ENCODE results near the gene MUSK.
"Not testable (repeated sequence)": the region's sequence is repeated elsewhere in the genome, so short reads cannot be mapped to it uniquely, and the experiment has no call there.

The MUSK gene

GRCh38 chr9:110812886-110813285 is 144.3 kb downstream of the MUSK start:
- DNase-seq (ENCODE audit: low read depth) = no peak

GRCh38 chr9:110814159-110814558 is 145.6 kb downstream of the MUSK start:
- DNase-seq (ENCODE audit: low read depth) = no peak

GRCh38 chr9:110815361-110815760 is 146.8 kb downstream of the MUSK start:
- no peak for DNase-seq (ENCODE audit: low read depth)

- DNase-seq (ENCODE audit: low read depth) = no peak
Observed at GRCh38 chr9:110820381-110820780, 151.8 kb downstream of the MUSK start.

GRCh38 chr9:110821064-110821463 is 152.5 kb downstream of the MUSK start:
- DNase-seq (ENCODE audit: low read depth) = no peak

GRCh38 chr9:110825129-110825528 is 156.5 kb downstream of the MUSK start:
- DNase-seq (ENCODE audit: low read depth) = not testable (repeated sequence)

- no peak for DNase-seq (ENCODE audit: low read depth)
Observed at GRCh38 chr9:110825950-110826349, 157.4 kb downstream of the MUSK start.

- not testable (repeated sequence) for DNase-seq (ENCODE audit: low read depth)
Observed at GRCh38 chr9:110826400-110826799, 157.8 kb downstream of the MUSK start.

- no peak for DNase-seq (ENCODE audit: low read depth)
Observed at GRCh38 chr9:110828264-110828663, 159.7 kb downstream of the MUSK start.

GRCh38 chr9:110830495-110830894 is 161.9 kb downstream of the MUSK start:
- DNase-seq (ENCODE audit: low read depth) = no peak

GRCh38 chr9:110832926-110833325 is 164.3 kb downstream of the MUSK start:
- no peak for DNase-seq (ENCODE audit: low read depth)

- no peak for DNase-seq (ENCODE audit: low read depth)
Observed at GRCh38 chr9:110835404-110835803, 166.8 kb downstream of the MUSK start.

- DNase-seq (ENCODE audit: low read depth) = no peak
Observed at GRCh38 chr9:110835859-110836271, 167.3 kb downstream of the MUSK start.

GRCh38 chr9:110837401-110838005 is 168.9 kb downstream of the MUSK start:
- no peak for DNase-seq (ENCODE audit: low read depth)

GRCh38 chr9:110842169-110842568 is 173.6 kb downstream of the MUSK start:
- no peak for DNase-seq (ENCODE audit: low read depth)

GRCh38 chr9:110842986-110843385 is 174.4 kb downstream of the MUSK start:
- DNase-seq (ENCODE audit: low read depth) = no peak

- DNase-seq (ENCODE audit: low read depth) = no peak
Observed at GRCh38 chr9:110844121-110844520, 175.5 kb downstream of the MUSK start.

- DNase-seq (ENCODE audit: low read depth) = no peak
Observed at GRCh38 chr9:110846215-110846614, 177.6 kb downstream of the MUSK start.

- DNase-seq (ENCODE audit: low read depth) = no peak
Observed at GRCh38 chr9:110847671-110848070, 179.1 kb downstream of the MUSK start.

GRCh38 chr9:110850401-110851135 is 182.0 kb downstream of the MUSK start:
- no peak for DNase-seq (ENCODE audit: low read depth)

Measured in activated T-helper 9 cell treated with anti-CD3 and anti-CD28 coated beads, Interleukin-2, amount 50 U/mL, for 16 hours (primary cell).